ENCODE results near the gene IMPA2.

The IMPA2 gene

DNA sequence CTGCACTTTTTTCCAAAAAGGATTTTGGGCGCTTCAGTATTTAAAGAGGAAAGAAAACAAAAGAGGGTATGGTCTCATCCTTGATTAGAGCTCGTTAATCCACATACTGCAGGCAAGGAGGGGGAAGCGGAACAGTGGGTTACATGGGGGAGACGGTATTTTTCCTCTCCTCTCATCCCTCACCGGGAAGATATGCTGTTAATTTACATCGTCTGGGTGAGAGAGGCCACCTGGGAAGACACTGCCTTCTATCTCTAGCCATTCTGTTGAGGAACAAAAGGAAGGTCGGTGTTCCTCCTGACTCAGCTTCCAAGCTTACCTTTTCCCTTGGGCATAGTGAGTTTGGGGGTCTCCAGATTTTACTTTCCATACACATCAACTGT is 52.3 kb downstream of the IMPA2 start:
- no peak overlapping the region for H2BK15ac ChIP-seq (ENCODE audit: low read length)
- no peak overlapping the region for H2BK120ac ChIP-seq (ENCODE audit: low read depth, low read length)
- H3K27me3 ChIP-seq (ENCODE audit: control insufficient read depth in 3 of 3, insufficient read depth in 3 of 3, low read depth in 1 of 3, low read length in 3 of 3), result peaks cover 0 to 10% (median 0%) of the 10 kb centered on the region in 3 experiments
- no peak overlapping the region for H3K4me2 ChIP-seq (ENCODE audit: insufficient read depth, low read length, poor library complexity, severe bottlenecking)
- no CpG with 5 or more reads among the region's 7 CpGs for WGBS, 2 donors (ENCODE audit: extremely low coverage in 2 of 2, insufficient read length in 2 of 2, insufficient replicate concordance in 1 of 2)
- H3K9ac ChIP-seq (ENCODE audit: low read depth, low read length, poor library complexity), result no peak overlapping the region
- no peak overlapping the region for H4K91ac ChIP-seq (ENCODE audit: low read depth, low read length, poor library complexity)
- no peak overlapping the region for H2BK12ac ChIP-seq (ENCODE audit: low read length)
- no peak overlapping the region for H2BK5ac ChIP-seq (ENCODE audit: low read length)
- no peak overlapping the region for H3K18ac ChIP-seq (ENCODE audit: low read length)
- H3K4ac ChIP-seq (ENCODE audit: low read length), result no peak overlapping the region
- no peak overlapping the region for H4K8ac ChIP-seq (ENCODE audit: low read depth, low read length)
- H3K4me3 ChIP-seq (ENCODE audit: low read length in 2 of 2), result no peak overlapping the region
- H2AK5ac ChIP-seq (ENCODE audit: low read depth, low read length), result no peak overlapping the region
- H3K9me3 ChIP-seq (replicated peaks in 1 of 2; ENCODE audit: control insufficient read depth in 2 of 2, insufficient read depth in 1 of 2, low read depth in 1 of 2, low read length in 2 of 2), result no peaks in the 10 kb centered on the region
- H3K79me1 ChIP-seq (ENCODE audit: low read depth, low read length), result no peaks in the 10 kb centered on the region
- H3K23ac ChIP-seq (ENCODE audit: low read depth, low read length, poor library complexity), result no peak overlapping the region
- peaks cover 8 to 35% of the 10 kb centered on the region in 2 donors for H3K36me3 ChIP-seq (replicated peaks in 1 of 2; ENCODE audit: control insufficient read depth in 2 of 2, insufficient read depth in 2 of 2, low read length in 2 of 2)
- no peak overlapping the region for H2AFZ ChIP-seq (ENCODE audit: low read length)
- no peak overlapping the region for H3K14ac ChIP-seq (ENCODE audit: low read length)
- DNase-seq (ENCODE audit: low spot score), result no peak
- no peak overlapping the region for H3K27ac ChIP-seq (replicated peaks; ENCODE audit: low read length)
- peaks cover under 1 to 3% of the 10 kb centered on the region in 2 donors for H3K4me1 ChIP-seq (ENCODE audit: control insufficient read depth in 2 of 2, insufficient read depth in 1 of 2, low read depth in 1 of 2, low read length in 2 of 2)

DNA sequence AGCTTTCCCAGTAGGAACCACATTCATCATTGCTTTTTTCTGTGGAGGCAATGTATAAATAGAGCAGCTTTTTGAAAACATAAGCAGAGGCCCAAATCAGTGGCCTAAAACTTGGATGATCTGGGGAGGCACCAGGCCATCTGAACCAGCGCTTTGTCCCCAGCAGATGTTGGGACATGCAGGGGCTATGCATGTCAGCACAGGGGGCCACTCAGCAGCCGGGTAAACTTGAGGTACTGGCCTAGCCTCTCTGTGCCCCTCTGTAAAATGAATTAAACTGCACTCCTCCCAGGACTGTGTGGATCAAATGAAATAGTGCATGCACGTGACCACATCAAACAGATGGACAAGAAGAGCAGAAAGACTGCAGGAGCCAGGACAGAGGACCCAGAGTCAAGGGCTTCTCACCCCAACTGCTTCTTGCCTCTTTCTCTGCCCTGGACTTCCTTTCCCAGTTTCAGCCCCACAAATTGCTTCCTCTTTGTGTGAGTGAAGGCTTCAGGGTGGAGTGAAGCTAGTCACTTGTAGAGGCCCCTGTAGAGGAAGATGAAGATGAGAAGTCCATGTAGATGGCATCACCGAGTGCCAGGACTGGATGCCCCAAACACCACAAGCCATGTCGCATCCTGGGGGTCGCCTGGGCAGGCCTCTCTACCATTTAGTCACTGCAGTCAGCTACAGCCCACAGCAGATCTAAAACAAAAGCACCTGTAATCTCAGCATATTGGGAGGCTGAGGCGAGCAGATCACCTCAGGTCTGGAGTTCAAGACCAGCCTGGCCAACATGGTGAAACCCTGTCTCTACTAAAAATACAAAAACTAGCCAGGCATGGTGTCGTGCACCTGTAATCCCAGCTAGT is 53.2 kb downstream of the IMPA2 start:
- Histone ChIP-seq H3K4me1 (ENCODE audit: control insufficient read depth in 2 of 2, insufficient read depth in 1 of 2, low read depth in 1 of 2, low read length in 2 of 2) (peaks cover 3 to 4% of the 10 kb centered on the region in 2 donors), H3K4me2 (ENCODE audit: insufficient read depth, low read length, poor library complexity, severe bottlenecking) (no peak overlapping the region), H3K79me1 (ENCODE audit: low read depth, low read length) (no peaks in the 10 kb centered on the region), H3K14ac (ENCODE audit: low read length) (no peak overlapping the region), H4K91ac (ENCODE audit: low read depth, low read length, poor library complexity) (no peak overlapping the region), H3K23ac (ENCODE audit: low read depth, low read length, poor library complexity) (no peak overlapping the region), H3K9ac (ENCODE audit: low read depth, low read length, poor library complexity) (no peak overlapping the region), H2AFZ (ENCODE audit: low read length) (no peak overlapping the region), H2BK5ac (ENCODE audit: low read length) (no peak overlapping the region), H3K18ac (ENCODE audit: low read length) (no peak overlapping the region), H3K4ac (ENCODE audit: low read length) (no peak overlapping the region), H3K4me3 (ENCODE audit: low read length in 2 of 2) (no peak overlapping the region), H2BK12ac (ENCODE audit: low read length) (no peak overlapping the region), H2BK120ac (ENCODE audit: low read depth, low read length) (no peak overlapping the region), H3K27ac (replicated peaks; ENCODE audit: low read length) (no peak overlapping the region), H3K36me3 (replicated peaks in 1 of 2; ENCODE audit: control insufficient read depth in 2 of 2, insufficient read depth in 2 of 2, low read length in 2 of 2) (peaks cover 6 to 30% of the 10 kb centered on the region in 2 donors), H4K8ac (ENCODE audit: low read depth, low read length) (no peak overlapping the region), H2AK5ac (ENCODE audit: low read depth, low read length) (no peak overlapping the region), H3K27me3 (ENCODE audit: control insufficient read depth in 3 of 3, insufficient read depth in 3 of 3, low read depth in 1 of 3, low read length in 3 of 3) (peaks cover 0 to 12% (median 0%) of the 10 kb centered on the region in 3 experiments), H3K9me3 (replicated peaks in 1 of 2; ENCODE audit: control insufficient read depth in 2 of 2, insufficient read depth in 1 of 2, low read depth in 1 of 2, low read length in 2 of 2) (no peaks in the 10 kb centered on the region), H2BK15ac (ENCODE audit: low read length) (no peak overlapping the region)
- no CpG with 5 or more reads among the region's 8 CpGs for WGBS, 2 donors (ENCODE audit: extremely low coverage in 2 of 2, insufficient read length in 2 of 2, insufficient replicate concordance in 1 of 2)
- no peak for DNase-seq (ENCODE audit: low spot score)

DNA sequence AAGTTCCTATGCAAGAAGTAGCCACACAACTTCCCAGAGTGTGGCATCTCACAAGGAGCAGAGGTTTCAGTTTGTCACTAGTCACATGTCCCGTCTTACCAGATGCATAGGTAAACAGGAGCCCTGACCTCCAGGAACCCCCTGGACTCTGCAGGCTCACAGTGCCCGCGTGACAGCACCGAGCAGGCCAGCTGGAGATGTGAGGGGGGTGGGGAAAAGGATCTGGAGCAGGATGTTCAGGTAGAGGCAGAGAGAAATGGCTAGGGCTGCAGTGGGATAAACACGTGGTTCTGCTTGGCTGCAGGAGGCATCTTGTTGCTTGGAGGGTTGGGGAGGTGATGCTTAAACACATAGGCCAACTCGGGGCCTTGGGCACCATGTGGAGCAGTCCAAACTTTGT is 54.2 kb downstream of the IMPA2 start:
- DNase-seq (ENCODE audit: low spot score), result no peak
- Histone ChIP-seq H2BK120ac (ENCODE audit: low read depth, low read length) (no peak overlapping the region), H3K4me1 (ENCODE audit: control insufficient read depth in 2 of 2, insufficient read depth in 1 of 2, low read depth in 1 of 2, low read length in 2 of 2) (peaks cover 3 to 4% of the 10 kb centered on the region in 2 donors), H3K4me2 (ENCODE audit: insufficient read depth, low read length, poor library complexity, severe bottlenecking) (no peak overlapping the region), H3K36me3 (replicated peaks in 1 of 2; ENCODE audit: control insufficient read depth in 2 of 2, insufficient read depth in 2 of 2, low read length in 2 of 2) (peaks cover under 1 to 20% of the 10 kb centered on the region in 2 donors), H4K8ac (ENCODE audit: low read depth, low read length) (peak overlapping the region; percentile 73), H4K91ac (ENCODE audit: low read depth, low read length, poor library complexity) (no peak overlapping the region), H3K79me1 (ENCODE audit: low read depth, low read length) (no peaks in the 10 kb centered on the region), H3K9ac (ENCODE audit: low read depth, low read length, poor library complexity) (no peak overlapping the region), H3K9me3 (replicated peaks in 1 of 2; ENCODE audit: control insufficient read depth in 2 of 2, insufficient read depth in 1 of 2, low read depth in 1 of 2, low read length in 2 of 2) (no peaks in the 10 kb centered on the region), H3K27ac (replicated peaks; ENCODE audit: low read length) (no peak overlapping the region), H3K27me3 (ENCODE audit: control insufficient read depth in 3 of 3, insufficient read depth in 3 of 3, low read depth in 1 of 3, low read length in 3 of 3) (peaks cover 0 to 12% (median 7%) of the 10 kb centered on the region in 3 experiments), H3K4ac (ENCODE audit: low read length) (no peak overlapping the region), H3K18ac (ENCODE audit: low read length) (peak overlapping the region; percentile 8), H2BK12ac (ENCODE audit: low read length) (no peak overlapping the region), H2BK15ac (ENCODE audit: low read length) (no peak overlapping the region), H3K4me3 (ENCODE audit: low read length in 2 of 2) (no peak overlapping the region), H2AFZ (ENCODE audit: low read length) (no peak overlapping the region), H2AK5ac (ENCODE audit: low read depth, low read length) (no peak overlapping the region), H3K23ac (ENCODE audit: low read depth, low read length, poor library complexity) (peak overlapping the region; percentile 8), H2BK5ac (ENCODE audit: low read length) (no peak overlapping the region), H3K14ac (ENCODE audit: low read length) (no peak overlapping the region)
- WGBS, 2 donors (ENCODE audit: extremely low coverage in 2 of 2, insufficient read length in 2 of 2, insufficient replicate concordance in 1 of 2), result no CpG with 5 or more reads among the region's 6 CpGs

DNA sequence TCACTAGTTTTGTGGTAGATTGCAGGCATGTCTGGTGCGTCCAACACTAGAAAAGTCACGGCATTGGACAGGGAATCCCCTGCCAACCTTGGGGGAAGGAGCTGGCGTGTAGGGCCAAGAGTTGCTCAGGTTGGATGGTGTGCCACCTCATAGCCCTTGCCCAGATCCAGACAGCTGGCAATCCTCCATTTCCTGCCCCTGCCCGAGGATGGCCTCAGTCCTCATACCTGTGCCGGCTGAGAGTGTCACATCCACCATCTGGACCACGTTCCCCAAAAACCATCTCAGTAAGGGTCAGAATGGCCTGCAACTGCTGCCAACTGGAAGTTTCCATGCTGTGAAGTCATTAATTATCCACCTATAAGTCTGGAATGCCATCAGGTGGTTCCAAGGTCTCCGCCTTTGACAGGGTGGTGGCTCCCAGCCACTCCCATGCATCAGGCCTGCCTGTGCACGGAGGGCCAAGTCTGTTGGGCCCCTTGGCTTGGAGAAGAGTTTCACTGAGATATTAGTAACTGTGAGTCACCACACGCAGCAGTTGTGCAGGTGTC is 55.0 kb downstream of the IMPA2 start:
- no peak overlapping the region for H2AFZ ChIP-seq (ENCODE audit: low read length)
- peaks cover 0 to 14% (median 12%) of the 10 kb centered on the region in 3 experiments for H3K27me3 ChIP-seq (ENCODE audit: control insufficient read depth in 3 of 3, insufficient read depth in 3 of 3, low read depth in 1 of 3, low read length in 3 of 3)
- no peaks in the 10 kb centered on the region for H3K9me3 ChIP-seq (replicated peaks in 1 of 2; ENCODE audit: control insufficient read depth in 2 of 2, insufficient read depth in 1 of 2, low read depth in 1 of 2, low read length in 2 of 2)
- no peak overlapping the region for H2BK12ac ChIP-seq (ENCODE audit: low read length)
- H2BK120ac ChIP-seq (ENCODE audit: low read depth, low read length), result no peak overlapping the region
- peaks cover 0 to 12% of the 10 kb centered on the region in 2 donors for H3K36me3 ChIP-seq (replicated peaks in 1 of 2; ENCODE audit: control insufficient read depth in 2 of 2, insufficient read depth in 2 of 2, low read length in 2 of 2)
- H3K9ac ChIP-seq (ENCODE audit: low read depth, low read length, poor library complexity), result no peak overlapping the region
- peaks cover 3 to 4% of the 10 kb centered on the region in 2 donors for H3K4me1 ChIP-seq (ENCODE audit: control insufficient read depth in 2 of 2, insufficient read depth in 1 of 2, low read depth in 1 of 2, low read length in 2 of 2)
- H3K18ac ChIP-seq (ENCODE audit: low read length), result peak overlapping the region; percentile 42
- H3K79me1 ChIP-seq (ENCODE audit: low read depth, low read length), result no peaks in the 10 kb centered on the region
- H3K4me2 ChIP-seq (ENCODE audit: insufficient read depth, low read length, poor library complexity, severe bottlenecking), result no peak overlapping the region
- no peak overlapping the region for H4K8ac ChIP-seq (ENCODE audit: low read depth, low read length)
- no peak overlapping the region for H3K27ac ChIP-seq (replicated peaks; ENCODE audit: low read length)
- no peak overlapping the region for H3K14ac ChIP-seq (ENCODE audit: low read length)
- H4K91ac ChIP-seq (ENCODE audit: low read depth, low read length, poor library complexity), result no peak overlapping the region
- no peak overlapping the region for H3K23ac ChIP-seq (ENCODE audit: low read depth, low read length, poor library complexity)
- no peak for DNase-seq (ENCODE audit: low spot score)
- H2BK15ac ChIP-seq (ENCODE audit: low read length), result no peak overlapping the region
- no peak overlapping the region for H2BK5ac ChIP-seq (ENCODE audit: low read length)
- H3K4ac ChIP-seq (ENCODE audit: low read length), result no peak overlapping the region
- no peak overlapping the region for H3K4me3 ChIP-seq (ENCODE audit: low read length in 2 of 2)
- WGBS, 2 donors (ENCODE audit: extremely low coverage in 2 of 2, insufficient read length in 2 of 2, insufficient replicate concordance in 1 of 2), result no CpG with 5 or more reads among the region's 9 CpGs
- no peak overlapping the region for H2AK5ac ChIP-seq (ENCODE audit: low read depth, low read length)
